Heart left ventricle (tissue), 16 donors: ENCODE data around the gene GOLGA6L10. TPM values are rescaled to one million over a fixed set of nuclear protein-coding genes. Genes with fewer than 3 reads are reported as not detected.
"Not testable (repeated sequence)": the region's sequence is repeated elsewhere in the genome, so short reads cannot be mapped to it uniquely, and the experiment has no call there.

Experiments
- ATAC-seq, 4 donors: fragments of 200-7000 bp; cut with Tn5 transposase; one replicate each; pipeline ENCODE4 v1.9.1; 2020 to 2022; ENCODE audit warnings: moderate library complexity in 4 of 4, mild to moderate bottlenecking in 3 of 4, moderate number of reproducible peaks in 1 of 4
- DNase-seq, 5 donors: peaks; one replicate each; pipeline ENCODE4 v3.0.0-alpha.2; 2020
- H3K27ac ChIP-seq, 12 donors: fragments of 200-600 bp; sonication (generic) in 4 of 12; one replicate each; pipeline versions ENCODE4 v1.5.0 to v1.8.0; 2016 to 2022; ENCODE audit warnings: mild to moderate bottlenecking in 2 of 12
- H3K27me3 ChIP-seq, 9 donors: fragments of 200-600 bp; sonication (generic) in 2 of 9; one replicate each; pipeline versions ENCODE4 v1.5.1 to v1.8.0; 2016 to 2022; ENCODE audit warnings: mild to moderate bottlenecking in 3 of 9
- H3K36me3 ChIP-seq, 9 donors: fragments of 200-600 bp; sonication (generic) in 2 of 9; one replicate each; pipeline versions ENCODE4 v1.5.0 to v1.8.0; 2018 to 2022; ENCODE audit warnings: mild to moderate bottlenecking in 2 of 9
- H3K4me1 ChIP-seq, 12 donors: fragments of 200-600 bp; sonication (generic) in 4 of 12; one replicate each; pipeline versions ENCODE4 v1.5.0 to v1.8.0; 2016 to 2022; ENCODE audit warnings: mild to moderate bottlenecking in 3 of 12
- H3K4me3 ChIP-seq, 12 donors: fragments of 200-600 bp; sonication (generic) in 4 of 12; one replicate each; pipeline versions ENCODE4 v1.5.0 to v1.8.0; 2017 to 2022; ENCODE audit warnings: mild to moderate bottlenecking in 9 of 12, moderate library complexity in 4 of 12
- H3K9me3 ChIP-seq, 12 donors: fragments of 200-600 bp; sonication (generic) in 4 of 12; one replicate each; pipeline versions ENCODE4 v1.5.0 to v1.8.0; 2016 to 2022; ENCODE audit warnings: mild to moderate bottlenecking in 1 of 12
- POLR2A ChIP-seq, 2 donors: fragments of 450-650 bp; IDR thresholded peaks; one replicate each; pipeline ENCODE4 v1.6.1; 2017; ENCODE audit warnings: antibody characterized with exemption in 2 of 2, mild to moderate bottlenecking in 2 of 2, moderate library complexity in 2 of 2
- WGBS, 4 donors: extraction: QIAGEN DNeasy Blood & Tissue Kit in 2 of 4; methylation state at CpG; one replicate each; pipeline versions ENCODE4 v1.1.5 to v1.1.7; 2013 to 2018; 5-methylcytosine and 5-hydroxymethylcytosine counted together
- intact Hi-C, 10 donors: fragments of 100-400 bp; cut with DNase I; formaldehyde crosslinking; loops; one replicate each; pipeline versions ENCODE4 v1.11.1 to v1.14.2; 2022
- polyA plus RNA-seq, 2 donors: library from polyadenylated mRNA; stranded (reverse); fragments of 200-250 nt; gene quantifications; one replicate each; pipeline ENCODE4 v1.2.3, GENCODE V29; 2013
- total RNA-seq, 9 donors: library from RNA; depleted of rRNA in 2 of 9; stranded (reverse); fragments of >200 nt in 2 of 9; fragmentation: NEBNext Ultra II Directional in 3 of 9; extraction: Animal tissue kit (Norgen Biotek cat#: 25700) in 3 of 9; gene quantifications; one replicate each; pipeline versions ENCODE4 v1.1.0 to v1.2.4, GENCODE V29; 2016 to 2023
- TF ChIP-seq, protein P1 (sequence below), 12 donors: fragments of 200-600 bp; sonication (generic) in 4 of 12; IDR thresholded peaks; one replicate each; pipeline versions ENCODE4 v1.5.0 to v1.8.0; 2018 to 2022; ENCODE audit warnings: antibody characterized with exemption in 12 of 12, mild to moderate bottlenecking in 5 of 12
- donor health status: ischemic (EF 13 %, LVEDD 7.1; RV severe dilation, severe dysfunction).
- donor health status: healthy with polysubstance abuse.
- donor health status: DM: no; HTN: yes; CAD: no.
- donor health status: DM: no; HTN: no; CAD: no.
- donor health status: ischemic (EF 25% LVEDD 6.9; RV normal size, moderate dysfunction).
- donor health status: ischemic (EF 25% LVEDD 5.7; RV mildly dilated, moderate dysfunction).
- donor health status: healthy.
- donor health status: DM: yes; HTN: yes; CAD: no.
- donor health status: ischemic (EF 35%, LVEDD 5.7; RV mildly dilated, moderate dysfunction).
- donor health status: nonischemic (EF 11% LVEDD 7.7; RV severe dilation, severe dysfunction).
- donor health status: DM: yes; HTN: yes; CAD: no.
- donor health status: PGD.
- donor health status: ischemic (EF 29% LVEDD 5.4; RV normal size, mild dysfunction).
- donor health status: nonischemic (EF 23%, LVEDD 6.1; RV moderate dilation, normal function).

GOLGA6L10 gene
- total and polyA plus RNA-seq, 11 donors: 0.10 to 1.3 (median 0.44) TPM

DNA sequence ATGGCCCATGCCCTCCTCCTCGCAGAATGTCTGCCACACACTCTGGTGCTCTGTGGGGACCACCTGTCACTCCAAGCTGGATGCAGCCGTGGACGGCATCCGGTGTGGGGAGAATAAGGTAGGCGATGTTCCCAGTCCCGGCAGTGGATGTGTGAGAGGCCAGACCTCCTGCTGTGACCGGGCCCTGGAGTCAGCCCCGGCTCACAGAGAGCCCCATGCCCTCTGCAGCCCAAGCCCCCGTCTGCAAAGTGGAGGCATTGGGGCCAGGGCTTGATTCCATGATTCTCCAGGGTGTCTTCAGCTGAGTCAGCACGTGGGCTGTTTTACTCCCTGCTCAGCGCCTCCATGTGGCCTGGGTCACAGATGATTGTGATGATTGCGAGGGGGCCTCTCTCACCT, 32.2 kb downstream of the GOLGA6L10 start:
- no peaks in the 10 kb centered on the region for H3K27me3 ChIP-seq
- intact Hi-C loops: no loop called here
- no peaks in the 10 kb centered on the region for H3K9me3 ChIP-seq
- H3K36me3 ChIP-seq: no peaks in the 10 kb centered on the region
- 82 to 91% (median 89%) methylated on average over 11 to 12 of the region's 12 CpGs for WGBS, 4 donors
- ATAC-seq (no peak), DNase-seq (peak in 1 of 5 donors; percentile 63)
- H3K27ac ChIP-seq: no peak overlapping the region
- peaks cover 0 to 10% (median 0%) of the 10 kb centered on the region in 12 donors for H3K4me1 ChIP-seq
- H3K4me3 ChIP-seq: no peak overlapping the region
- TF ChIP-seq, protein P1, sequence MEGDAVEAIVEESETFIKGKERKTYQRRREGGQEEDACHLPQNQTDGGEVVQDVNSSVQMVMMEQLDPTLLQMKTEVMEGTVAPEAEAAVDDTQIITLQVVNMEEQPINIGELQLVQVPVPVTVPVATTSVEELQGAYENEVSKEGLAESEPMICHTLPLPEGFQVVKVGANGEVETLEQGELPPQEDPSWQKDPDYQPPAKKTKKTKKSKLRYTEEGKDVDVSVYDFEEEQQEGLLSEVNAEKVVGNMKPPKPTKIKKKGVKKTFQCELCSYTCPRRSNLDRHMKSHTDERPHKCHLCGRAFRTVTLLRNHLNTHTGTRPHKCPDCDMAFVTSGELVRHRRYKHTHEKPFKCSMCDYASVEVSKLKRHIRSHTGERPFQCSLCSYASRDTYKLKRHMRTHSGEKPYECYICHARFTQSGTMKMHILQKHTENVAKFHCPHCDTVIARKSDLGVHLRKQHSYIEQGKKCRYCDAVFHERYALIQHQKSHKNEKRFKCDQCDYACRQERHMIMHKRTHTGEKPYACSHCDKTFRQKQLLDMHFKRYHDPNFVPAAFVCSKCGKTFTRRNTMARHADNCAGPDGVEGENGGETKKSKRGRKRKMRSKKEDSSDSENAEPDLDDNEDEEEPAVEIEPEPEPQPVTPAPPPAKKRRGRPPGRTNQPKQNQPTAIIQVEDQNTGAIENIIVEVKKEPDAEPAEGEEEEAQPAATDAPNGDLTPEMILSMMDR (IDR thresholded peaks at IDR 0.05): no peak
- TF ChIP-seq POLR2A (IDR thresholded peaks at IDR 0.05): no peak

DNA sequence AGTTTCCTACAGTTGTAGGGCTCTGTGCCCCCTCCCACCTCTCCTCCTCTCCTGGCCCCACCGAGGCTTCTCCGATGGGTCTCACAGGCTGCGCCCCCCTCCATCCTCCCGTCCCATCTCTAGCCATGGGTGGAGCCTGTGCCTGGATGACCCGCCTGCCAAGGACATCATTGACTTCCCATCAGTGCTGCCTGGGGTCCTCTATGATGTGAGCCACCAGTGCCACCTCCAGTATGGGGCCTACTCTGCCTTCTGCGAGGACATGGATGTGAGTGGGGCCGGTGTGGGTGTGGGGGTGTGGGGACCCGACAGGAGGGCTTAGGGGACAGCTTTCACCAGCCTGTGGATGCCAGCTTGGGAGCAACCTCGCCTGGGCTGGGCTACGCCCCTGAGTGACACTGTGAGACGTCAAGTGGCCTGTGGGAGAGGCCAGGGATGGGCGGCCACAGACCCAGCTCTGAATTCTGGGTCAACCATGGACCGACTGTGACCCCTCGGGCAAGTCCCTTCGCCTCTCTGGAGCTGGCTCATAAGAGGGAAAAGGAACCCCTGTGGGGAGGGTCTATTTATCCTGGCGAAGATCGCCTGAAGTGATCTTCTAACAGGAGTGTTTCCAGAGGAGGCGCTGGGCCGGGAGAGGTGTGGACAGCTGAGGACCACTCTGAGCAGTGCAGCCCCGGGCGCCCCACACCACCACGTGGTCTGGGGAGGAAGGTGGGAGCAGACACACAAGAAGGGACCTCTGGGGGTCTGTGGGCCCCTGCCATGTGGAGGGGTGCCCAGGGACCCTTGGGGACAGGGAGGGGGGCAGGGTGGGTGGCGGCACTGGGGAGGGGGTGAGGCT, 32.8 kb downstream of the GOLGA6L10 start:
- H3K27ac ChIP-seq, H3K9me3 ChIP-seq, H3K4me3 ChIP-seq, ATAC-seq, H3K36me3 ChIP-seq, H3K27me3 ChIP-seq, H3K4me1 ChIP-seq, intact Hi-C loops: not testable (repeated sequence)
- DNase-seq: peak in 1 of 5 donors; percentile 59
- 85 to 95% (median 90%) methylated on average over 16 to 23 of the region's 23 CpGs for WGBS, 4 donors

DNA sequence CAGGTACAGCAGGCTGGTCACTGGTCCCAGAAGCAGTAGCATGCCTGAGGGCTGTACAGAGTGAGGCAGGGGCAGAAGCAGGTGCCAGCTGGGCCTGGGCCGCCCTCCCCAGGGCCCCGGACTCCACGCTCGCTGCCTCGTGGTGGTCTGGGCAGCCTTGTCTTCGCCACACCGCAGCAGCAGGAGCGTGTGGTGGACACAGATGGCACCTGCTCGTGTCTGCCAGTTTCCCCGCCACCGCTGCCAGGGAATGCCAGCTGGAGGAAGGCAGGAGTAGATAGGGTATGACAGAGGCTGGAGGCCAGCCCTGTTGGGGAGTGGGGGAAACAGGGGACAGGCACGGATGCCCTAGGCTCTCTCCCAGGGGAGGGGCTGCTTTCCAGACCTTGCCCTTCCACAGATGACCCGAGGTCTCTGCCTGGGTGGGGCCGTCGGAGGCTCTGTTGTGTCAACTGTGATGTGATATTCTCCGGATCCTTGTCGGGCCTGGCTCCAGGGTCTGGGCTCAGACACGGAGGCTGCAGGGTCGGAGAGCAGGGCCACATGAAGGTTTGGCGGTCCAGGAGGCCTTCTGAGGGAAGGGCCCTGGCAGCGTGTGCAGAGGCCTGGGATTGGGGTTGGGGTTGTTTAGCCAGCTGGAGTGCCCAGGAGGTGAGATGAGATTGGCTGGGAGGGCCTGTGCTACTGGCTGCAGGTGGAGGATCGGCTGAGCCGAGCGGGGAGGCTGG, 33.6 kb downstream of the GOLGA6L10 start:
- Histone ChIP-seq H3K9me3 (peaks cover 0 to 1% (median 0%) of the 10 kb centered on the region in 12 donors), H3K36me3 (no peaks in the 10 kb centered on the region), H3K4me1 (peaks cover 0 to 10% (median 0%) of the 10 kb centered on the region in 12 donors), H3K4me3 (no peak overlapping the region), H3K27me3 (no peaks in the 10 kb centered on the region), H3K27ac (no peak overlapping the region)
- TF ChIP-seq, protein P1 (IDR thresholded peaks at IDR 0.05): no peak
- TF ChIP-seq POLR2A (IDR thresholded peaks at IDR 0.05): no peak
- peak; percentile 53 to 85 (median 68) for ATAC-seq
- 57 to 62% (median 60%) methylated on average over 6 to 24 of the region's 24 CpGs for WGBS, 4 donors
- intact Hi-C loops: no loop called here
- DNase-seq: peak in 4 of 5 donors; percentile 41 to 74 (median 62)

DNA sequence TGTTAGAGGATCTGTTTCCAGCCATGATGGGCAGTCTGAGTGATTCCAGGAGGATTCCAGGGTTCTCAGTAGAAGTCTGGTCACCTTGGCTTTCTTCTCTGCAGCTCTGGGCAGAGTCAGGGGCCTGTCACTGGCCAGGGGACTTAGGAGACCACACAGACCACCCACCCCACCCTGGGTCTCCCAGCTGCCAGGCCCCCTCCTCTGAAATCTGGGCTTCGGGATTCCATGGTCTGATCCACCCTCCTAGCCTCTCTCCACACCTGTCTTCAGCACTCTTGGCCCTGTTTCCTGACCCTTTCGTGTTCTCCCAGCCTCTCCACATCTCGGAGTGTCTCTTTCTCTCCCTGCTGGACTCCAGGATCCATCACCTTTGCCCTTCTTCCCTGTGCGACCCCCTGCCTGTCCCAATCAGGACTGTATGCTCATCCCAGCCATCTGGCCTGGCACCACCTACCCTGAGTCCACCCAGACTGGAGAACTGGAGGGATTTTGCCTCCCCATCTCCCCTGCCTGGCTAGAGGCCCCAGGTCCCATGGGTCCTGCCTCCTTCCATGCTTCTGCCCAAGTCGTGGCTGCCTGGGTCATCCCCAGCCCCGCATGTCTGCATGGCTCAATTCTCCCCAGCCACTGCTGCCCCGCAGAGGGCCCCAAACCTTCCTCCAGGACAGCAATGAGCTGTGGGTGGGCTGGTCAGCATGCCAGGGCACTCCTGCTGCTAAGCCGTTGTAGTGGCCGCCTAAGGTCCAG, 34.3 kb downstream of the GOLGA6L10 start:
- peak in 2 of 5 donors; percentile 9 to 53 for DNase-seq
- TF ChIP-seq POLR2A (IDR thresholded peaks at IDR 0.05): no peak
- TF ChIP-seq, protein P1 (IDR thresholded peaks at IDR 0.05): no peak
- H3K36me3 ChIP-seq: no peaks in the 10 kb centered on the region
- WGBS, 4 donors: 84 to 89% (median 87%) methylated on average over 7 to 9 of the region's 9 CpGs
- H3K4me1 ChIP-seq: peaks cover 0 to 10% (median 0%) of the 10 kb centered on the region in 12 donors
- ATAC-seq: peak in 1 of 4 donors; percentile 8
- intact Hi-C loops: no loop called here
- no peak overlapping the region for H3K4me3 ChIP-seq
- H3K27ac ChIP-seq: no peak overlapping the region
- H3K27me3 ChIP-seq: no peaks in the 10 kb centered on the region
- H3K9me3 ChIP-seq: peaks cover 0 to 9% (median 0%) of the 10 kb centered on the region in 12 donors

DNA sequence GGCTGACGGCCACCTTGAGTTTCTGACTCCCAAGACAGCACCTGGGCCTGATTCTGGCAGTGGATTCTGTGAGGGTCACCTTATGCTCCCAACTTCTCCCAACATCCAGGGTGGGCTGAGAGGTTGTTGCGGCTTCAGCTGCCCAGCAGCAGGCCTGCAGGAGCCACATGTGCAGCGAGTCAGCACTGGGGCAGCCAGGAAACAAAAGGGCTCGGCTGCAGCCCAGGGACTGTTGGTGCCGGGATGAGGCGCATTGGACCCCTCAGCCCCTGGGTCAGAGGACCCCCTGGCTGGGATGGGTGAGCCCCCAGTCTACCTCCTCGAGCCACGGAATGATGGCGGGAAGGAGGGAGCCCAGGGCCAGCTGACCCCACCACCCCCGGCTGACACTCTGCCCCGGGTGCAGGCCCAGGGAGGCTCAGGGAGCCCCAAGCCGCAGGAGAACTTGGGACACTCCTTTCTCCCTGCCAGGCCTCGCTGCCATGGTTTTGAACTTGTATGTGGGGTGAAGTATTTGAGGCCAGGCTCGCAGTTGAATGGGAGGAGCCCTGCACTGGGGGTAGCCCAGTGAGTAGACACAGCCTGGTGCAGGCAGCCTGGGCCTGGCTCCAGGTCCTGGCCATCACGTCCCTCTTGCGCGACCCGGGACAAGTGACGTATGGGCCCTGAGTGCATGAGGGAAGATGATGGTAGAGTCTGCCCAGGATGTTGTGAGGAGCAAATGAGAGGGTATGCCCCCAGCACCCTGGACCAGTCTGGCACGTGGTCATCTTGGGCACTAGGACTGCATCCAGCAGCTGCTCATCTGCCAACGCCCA, 35.1 kb downstream of the GOLGA6L10 start:
- H3K9me3 ChIP-seq, intact Hi-C loops, ATAC-seq, H3K4me3 ChIP-seq, H3K27ac ChIP-seq, H3K4me1 ChIP-seq, H3K36me3 ChIP-seq, H3K27me3 ChIP-seq: not testable (repeated sequence)
- DNase-seq: peak in 2 of 5 donors; percentile 5 to 57
- WGBS, 4 donors: 83 to 90% (median 85%) methylated on average over 7 to 21 of the region's 21 CpGs
